Aorta (tissue), 5 donors: Measurements from ENCODE around the gene ABCA3. TPM values are rescaled to one million over a fixed set of nuclear protein-coding genes. Genes with fewer than 3 reads are reported as not detected.
A peak's percentile ranks its signal among the peaks of the same experiment; 100 is the strongest.

Experiments used
- ATAC-seq: fragments of 200-7000 bp; cut with Tn5 transposase; one replicate; pipeline ENCODE4 v1.9.1; 2022; ENCODE audit warnings: moderate library complexity; ENCODE audit not compliant: low FRiP score
- DNase-seq, 2 donors: peaks; one replicate each; pipeline ENCODE4 v3.0.0-alpha.2; 2020
- H3K27ac ChIP-seq, 2 donors: one replicate each; pipeline ENCODE4 v1.5.1; 2013; ENCODE audit warnings: low read length in 2 of 2, mild to moderate bottlenecking in 2 of 2, moderate library complexity in 2 of 2, control low read depth in 1 of 2, inconsistent platforms in 1 of 2, low read depth in 1 of 2
- H3K27me3 ChIP-seq, 2 donors: one replicate each; pipeline ENCODE4 v1.6.1; 2013; ENCODE audit warnings: control low read depth in 1 of 2, low read length in 1 of 2, mild to moderate bottlenecking in 1 of 2, moderate library complexity in 1 of 2; ENCODE audit not compliant: insufficient read depth in 2 of 2, control insufficient read depth in 1 of 2
- H3K36me3 ChIP-seq, 2 donors: one replicate each; pipeline ENCODE4 v1.6.1; 2013; ENCODE audit warnings: control low read depth in 1 of 2, low read length in 1 of 2, mild to moderate bottlenecking in 1 of 2; ENCODE audit not compliant: insufficient read depth in 2 of 2, control insufficient read depth in 1 of 2
- H3K4me1 ChIP-seq, 2 donors: one replicate each; pipeline ENCODE4 v1.6.1; 2013; ENCODE audit warnings: low read length in 2 of 2, control low read depth in 1 of 2, mild to moderate bottlenecking in 1 of 2, moderate library complexity in 1 of 2; ENCODE audit not compliant: insufficient read depth in 2 of 2, control insufficient read depth in 1 of 2
- H3K4me3 ChIP-seq, 2 donors: one replicate each; pipeline ENCODE4 v1.5.1; 2013; ENCODE audit warnings: low read length in 2 of 2, control low read depth in 1 of 2, mild to moderate bottlenecking in 1 of 2
- H3K9me3 ChIP-seq: one replicate; pipeline ENCODE4 v1.6.1; 2013; ENCODE audit warnings: mild to moderate bottlenecking, low read length; ENCODE audit not compliant: control insufficient read depth
- WGBS, 2 donors: extraction: QIAGEN DNeasy Blood & Tissue Kit; methylation state at CpG; one replicate each; pipeline ENCODE4 v1.1.7; 2013; 5-methylcytosine and 5-hydroxymethylcytosine counted together
- intact Hi-C, 2 donors: fragments of 100-400 bp; cut with DNase I; formaldehyde crosslinking; loops; one replicate each; pipeline versions ENCODE4 v1.14.2 to v1.15.0; 2022
- polyA plus RNA-seq, 2 donors: library from polyadenylated mRNA; stranded (reverse); fragments of 200-250 nt; gene quantifications; one replicate each; pipeline ENCODE4 v1.2.3, GENCODE V29; 2013
- total RNA-seq, 2 donors: library from RNA; stranded (reverse); fragmentation: NEBNext Ultra II Directional; extraction: Animal tissue kit (Norgen Biotek cat#: 25700); gene quantifications; one replicate each; pipeline ENCODE4 v1.2.1, GENCODE V29; 2021
- donor health status: healthy with polysubstance abuse.
- donor health status: Bipolar disorder and iron deficiency.
- donor health status: DM: no; HTN: no; CAD: no.
- donor health status: DM: no; HTN: no; CAD: no.
- donor health status: DM: yes; HTN: yes; CAD: no.

The ABCA3 gene
- total and polyA plus RNA-seq, 4 donors = 2.6 to 19.3 (median 9.7) TPM

DNA sequence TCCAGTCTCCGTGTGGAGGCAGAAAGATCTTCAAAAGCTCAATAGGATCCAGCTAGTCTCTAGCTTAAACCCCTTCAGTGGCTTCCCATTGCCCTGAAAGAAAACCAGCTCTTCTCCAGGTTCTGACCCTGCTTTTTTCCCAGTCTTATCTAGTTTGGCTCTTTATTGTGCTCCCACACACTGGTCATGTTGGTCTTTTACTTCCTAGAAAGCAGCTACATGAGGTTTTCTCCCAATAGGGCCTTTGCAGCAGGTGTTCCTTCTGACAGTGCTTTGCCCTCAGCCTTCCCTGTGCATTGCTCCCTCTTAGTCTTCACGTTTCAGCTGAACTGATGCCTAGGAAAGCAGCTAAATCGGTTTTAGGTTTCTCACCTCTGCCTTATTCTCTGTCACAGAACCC lies 21.7 kb upstream of the ABCA3 start:
- no peaks in the 10 kb centered on the region for H3K36me3 ChIP-seq
- intact Hi-C loops = no loop called here
- no peaks in the 10 kb centered on the region for H3K27me3 ChIP-seq
- H3K9me3 ChIP-seq = no peaks in the 10 kb centered on the region
- no peak for DNase-seq
- no peak for ATAC-seq
- H3K4me3 ChIP-seq = no peak overlapping the region
- no peak overlapping the region for H3K27ac ChIP-seq
- 63 to 65% methylated on average over 3 of the region's 3 CpGs for WGBS, 2 donors
- no peaks in the 10 kb centered on the region for H3K4me1 ChIP-seq

DNA sequence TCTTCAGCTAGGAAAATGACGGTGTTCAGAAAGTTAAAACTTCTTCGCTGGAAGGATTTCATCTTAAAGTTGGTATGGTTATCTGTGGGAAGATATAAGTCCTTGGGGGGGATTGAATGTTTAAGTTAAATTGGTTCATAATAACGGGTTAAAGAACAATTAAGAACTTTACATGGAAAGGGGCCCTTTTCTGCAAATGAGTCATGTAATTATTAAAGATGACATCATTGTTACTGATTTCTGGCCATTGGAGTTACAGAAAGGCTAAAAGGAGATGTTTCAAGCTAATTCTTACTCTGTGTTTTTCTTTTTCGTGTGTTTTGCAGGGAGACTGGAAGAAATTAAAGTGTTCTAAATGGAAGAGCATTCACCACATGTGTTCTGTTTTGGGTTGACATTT lies 20.6 kb upstream of the ABCA3 start:
- intact Hi-C loops = no loop called here
- Histone ChIP-seq H3K36me3 (no peaks in the 10 kb centered on the region), H3K4me1 (no peaks in the 10 kb centered on the region), H3K4me3 (no peak overlapping the region), H3K27ac (no peak overlapping the region), H3K9me3 (no peaks in the 10 kb centered on the region), H3K27me3 (no peaks in the 10 kb centered on the region)
- ATAC-seq (no peak), DNase-seq (no peak)
- WGBS, 2 donors = 76 to 84% methylated on average over 4 of the region's 4 CpGs

- DNase-seq (no peak), ATAC-seq (no peak)
- no peaks in the 10 kb centered on the region for H3K9me3 ChIP-seq
- intact Hi-C loops = no loop called here
- no peaks in the 10 kb centered on the region for H3K36me3 ChIP-seq
- H3K27ac ChIP-seq = no peak overlapping the region
- no peak overlapping the region for H3K4me3 ChIP-seq
- no peaks in the 10 kb centered on the region for H3K27me3 ChIP-seq
- 82 to 83% methylated on average over 4 of the region's 4 CpGs for WGBS, 2 donors
- no peaks in the 10 kb centered on the region for H3K4me1 ChIP-seq
Measured at GRCh38 chr16:2359919-2360318, 19.4 kb upstream of the ABCA3 start.

- Histone ChIP-seq H3K4me1 (no peaks in the 10 kb centered on the region), H3K36me3 (no peaks in the 10 kb centered on the region), H3K27me3 (no peaks in the 10 kb centered on the region), H3K4me3 (no peak overlapping the region), H3K27ac (no peak overlapping the region), H3K9me3 (no peaks in the 10 kb centered on the region)
- 97 to 98% methylated on average over 3 of the region's 3 CpGs for WGBS, 2 donors
- DNase-seq (no peak), ATAC-seq (no peak)
- intact Hi-C loops = no loop called here
Measured at GRCh38 chr16:2358811-2359210, 18.3 kb upstream of the ABCA3 start.

- ATAC-seq (no peak), DNase-seq (no peak)
- H3K36me3 ChIP-seq = no peaks in the 10 kb centered on the region
- H3K27me3 ChIP-seq = no peaks in the 10 kb centered on the region
- intact Hi-C loops = no loop called here
- H3K4me1 ChIP-seq = no peaks in the 10 kb centered on the region
- no peaks in the 10 kb centered on the region for H3K9me3 ChIP-seq
- no peak overlapping the region for H3K4me3 ChIP-seq
- H3K27ac ChIP-seq = no peak overlapping the region
- WGBS, 2 donors = 95 to 99% methylated on average over 4 of the region's 4 CpGs
Measured at GRCh38 chr16:2357331-2357730, 16.8 kb upstream of the ABCA3 start.

GRCh38 chr16:2350500-2350899 lies 10.0 kb upstream of the ABCA3 start:
- DNase-seq (no peak), ATAC-seq (no peak)
- Histone ChIP-seq H3K4me3 (no peak overlapping the region), H3K9me3 (no peaks in the 10 kb centered on the region), H3K36me3 (no peaks in the 10 kb centered on the region), H3K27me3 (no peaks in the 10 kb centered on the region), H3K27ac (no peak overlapping the region), H3K4me1 (no peaks in the 10 kb centered on the region)
- WGBS, 2 donors = 51 to 57% methylated on average over 1 of the region's 1 CpG
- intact Hi-C loops = no loop called here

- no peak for ATAC-seq
- WGBS, 2 donors = 66 to 68% methylated on average over 1 of the region's 1 CpG
- no peak for DNase-seq
- Histone ChIP-seq H3K4me3 (no peak overlapping the region), H3K27ac (no peak overlapping the region), H3K9me3 (no peaks in the 10 kb centered on the region), H3K36me3 (no peaks in the 10 kb centered on the region), H3K27me3 (no peaks in the 10 kb centered on the region), H3K4me1 (no peaks in the 10 kb centered on the region)
- intact Hi-C loops = loop anchor here in 1 of 2 donors (5.0 kb wide), 1 partner anchor 89 kb away; no protein-coding TSS in a partner anchor
Measured at GRCh38 chr16:2343211-2343610, 2.7 kb upstream of the ABCA3 start.

DNA sequence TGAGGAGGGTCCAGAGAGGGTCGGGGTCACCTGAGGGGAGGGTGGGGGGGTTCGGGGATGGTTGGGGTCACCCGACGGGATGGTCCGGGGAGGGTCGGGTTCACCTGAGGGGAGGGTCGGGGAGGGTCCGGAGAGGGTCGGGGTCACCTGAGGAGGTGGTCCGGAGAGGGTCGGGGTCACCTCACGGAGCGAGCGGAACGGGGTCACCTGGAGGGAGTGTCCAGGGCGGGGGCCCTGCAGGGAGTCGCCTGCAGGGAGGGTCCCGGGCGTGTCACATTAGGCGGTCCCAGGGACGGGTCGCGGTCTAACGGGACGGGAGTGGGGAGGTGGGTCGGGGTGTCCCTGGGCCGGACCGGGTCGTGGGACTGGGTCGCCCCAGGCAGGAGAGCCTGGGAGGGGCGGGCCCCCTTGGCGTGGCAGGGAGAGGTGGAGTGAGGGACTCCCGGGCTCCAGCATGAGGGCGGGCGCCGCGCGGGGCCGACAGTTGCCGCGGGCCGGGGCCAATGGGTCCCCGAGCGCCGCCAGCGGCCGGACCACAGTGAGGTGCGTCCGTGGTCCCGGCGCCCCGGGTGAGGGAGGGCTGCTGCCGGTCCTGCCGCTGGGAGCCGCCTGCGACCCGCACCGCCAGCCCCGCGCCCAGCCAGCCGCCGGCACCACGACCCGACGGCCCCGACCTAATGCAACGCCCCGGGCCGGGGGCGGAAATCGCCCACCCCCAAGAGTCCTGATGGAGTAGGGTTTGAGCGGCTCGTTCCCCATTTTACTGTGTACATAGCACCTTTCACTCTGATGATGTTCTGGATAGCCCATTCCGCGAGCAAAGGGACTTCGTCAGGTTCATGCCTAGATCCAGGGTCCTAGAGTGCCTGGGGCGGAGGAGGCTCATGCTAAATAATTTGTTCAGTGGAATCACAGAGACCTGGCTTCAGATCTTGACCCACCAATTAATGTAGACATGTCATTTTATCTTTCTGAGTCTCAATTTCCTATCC lies 1.2 kb upstream of the ABCA3 start:
- peak; percentile 60 to 79 for DNase-seq

More for the DNA sequence above, 1.2 kb upstream of the ABCA3 start:
- Histone ChIP-seq H3K27me3 (no peaks in the 10 kb centered on the region), H3K9me3 (no peaks in the 10 kb centered on the region), H3K27ac (no peak overlapping the region), H3K36me3 (no peaks in the 10 kb centered on the region), H3K4me1 (no peaks in the 10 kb centered on the region), H3K4me3 (no peak overlapping the region)
- intact Hi-C loops = loop anchor here (2.0 to 5.0 kb wide), 4 partner anchors 87 to 159 kb away; partner anchors contain the start of gene CCNF (in 1 of the 2)
- ATAC-seq = no peak
- 18% methylated on average over 47 to 77 of the region's 77 CpGs for WGBS, 2 donors
